ENCODE results near the gene ZDHHC11.

- TF ChIP-seq CTCF (IDR thresholded peaks at IDR 0.05; ENCODE audit: poor library complexity) (no peak), EZH2 (IDR thresholded peaks at IDR 0.05; ENCODE audit: borderline replicate concordance) (no peak), EZH2phosphoT487 (IDR thresholded peaks at IDR 0.05; ENCODE audit: low read depth, severe bottlenecking, unreplicated experiment) (no peak)
Measured at GRCh38 chr5:864492-865167, 13.8 kb upstream of the ZDHHC11 start.
